ENCODE results near the gene PLXDC2.

PLXDC2 gene

DNA sequence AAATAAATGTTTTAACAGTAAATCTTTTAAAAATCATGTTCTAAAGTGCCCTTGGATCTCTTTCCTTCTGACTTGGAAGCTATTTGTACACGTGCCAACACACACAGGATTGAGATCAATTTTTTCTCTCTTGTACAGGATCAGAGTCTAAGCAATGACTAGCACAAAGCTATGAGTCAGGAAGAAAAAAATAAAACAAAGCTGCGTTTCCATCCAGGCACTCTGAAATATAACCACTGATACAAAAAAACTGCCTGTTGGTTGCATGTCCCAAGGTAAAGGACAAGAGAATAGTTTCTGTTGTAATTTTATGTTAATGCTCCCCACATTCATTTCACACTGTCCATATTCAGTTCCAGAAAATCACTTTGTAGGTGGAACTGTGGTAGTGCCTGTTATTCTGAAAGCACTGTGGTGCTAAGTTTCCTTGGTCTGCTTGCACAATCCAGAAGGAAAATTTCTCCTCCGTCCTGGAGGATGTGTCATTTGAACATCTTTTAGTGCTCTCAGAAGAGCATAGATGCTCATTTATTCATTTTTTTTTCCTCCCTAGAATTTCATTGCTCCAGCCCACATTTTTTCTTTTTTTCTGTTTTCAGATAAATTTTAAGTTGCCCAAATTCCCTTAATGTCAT lies 113.4 kb downstream of the PLXDC2 start:
- no peak for TF ChIP-seq CTCF (IDR thresholded peaks at IDR 0.05; ENCODE audit: control extremely low read depth, extremely low read depth, low read depth, missing control alignments)
- POLR2A ChIA-PET = no interaction called here
- CTCF ChIA-PET = interaction anchor here (0.9 to 1.1 kb wide), 2 partner anchors 10 to 12 kb away, joined by 3 read pairs; no protein-coding TSS in a partner anchor
- no peak for DNase-seq (ENCODE audit: extremely low spot score)

GRCh38 chr10:19930936-19931893 lies 115.0 kb downstream of the PLXDC2 start:
- CTCF ChIA-PET = interaction anchor here (0.8 to 1.6 kb wide), 4 partner anchors 8 to 112 kb away, joined by 3 to 6 read pairs (median 4); no protein-coding TSS in a partner anchor
- no peak for DNase-seq (ENCODE audit: extremely low spot score)
- POLR2A ChIA-PET = no interaction called here
- TF ChIP-seq CTCF (IDR thresholded peaks at IDR 0.05; ENCODE audit: control extremely low read depth, extremely low read depth, low read depth, missing control alignments) = no peak

DNA sequence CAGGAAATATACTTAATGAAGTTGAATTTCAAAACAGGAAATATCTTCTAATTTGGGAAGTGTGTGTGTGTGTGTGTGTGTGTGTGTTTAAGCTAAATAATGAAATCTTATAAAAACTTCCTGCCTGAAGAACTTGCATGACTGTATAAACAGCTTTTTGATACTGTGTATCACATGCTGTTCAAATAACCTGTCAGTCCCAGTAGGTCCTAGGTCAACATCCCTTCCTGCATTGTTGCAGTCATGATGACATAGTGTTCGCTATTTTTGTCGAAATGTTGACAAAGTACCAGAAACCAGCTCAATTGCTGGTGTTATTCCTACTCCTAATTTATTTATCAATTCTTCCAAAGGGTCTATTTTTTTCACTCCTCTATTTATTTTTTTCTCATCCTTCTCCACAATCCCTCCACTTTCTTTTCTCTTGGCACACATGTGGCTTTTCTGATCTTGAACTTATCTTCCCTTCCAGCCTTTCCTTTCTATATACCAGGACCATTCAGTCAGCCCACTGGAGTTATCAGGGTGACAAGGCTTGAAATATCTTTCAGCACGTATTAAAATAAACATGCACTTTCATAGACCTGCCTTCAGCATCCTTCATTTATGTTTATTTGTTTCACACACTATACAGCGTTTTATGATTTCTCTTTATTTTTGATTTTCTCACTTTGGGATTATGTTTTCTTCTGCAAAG lies 115.8 kb downstream of the PLXDC2 start:
- ChIA-PET CTCF (interaction anchor here (0.8 to 1.6 kb wide), 4 partner anchors 9 to 113 kb away, joined by 3 to 6 read pairs (median 4); no protein-coding TSS in a partner anchor), POLR2A (no interaction called here)
- DNase-seq (ENCODE audit: extremely low spot score) = no peak
- TF ChIP-seq CTCF (IDR thresholded peaks at IDR 0.05; ENCODE audit: control extremely low read depth, extremely low read depth, low read depth, missing control alignments) = no peak

DNA sequence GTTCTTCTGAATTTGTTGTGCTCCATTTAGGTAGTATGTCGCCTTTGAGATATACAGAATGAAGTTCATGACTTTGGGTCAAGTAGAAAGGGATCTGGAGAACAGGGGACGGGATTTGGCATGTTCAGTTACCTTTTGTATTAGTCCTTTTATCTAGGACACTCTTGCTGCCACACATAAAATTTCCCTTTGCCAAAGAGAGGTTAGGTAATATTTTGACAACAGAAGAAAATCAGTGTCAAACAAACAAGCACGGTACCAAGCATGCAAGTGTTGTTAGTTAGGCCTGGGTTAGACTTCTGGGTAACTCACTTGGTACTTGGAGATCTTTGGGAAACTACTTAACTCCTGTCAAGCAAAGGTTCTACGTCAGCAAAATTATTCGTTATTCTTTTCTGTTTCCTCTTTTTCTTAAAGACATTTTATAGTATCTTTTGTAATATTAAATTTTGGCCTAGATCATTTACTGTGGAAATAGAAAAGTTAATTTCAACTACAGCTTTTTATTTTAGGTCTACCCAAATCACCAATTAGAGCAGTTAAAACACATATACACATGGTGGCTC lies 116.7 kb downstream of the PLXDC2 start:
- DNase-seq (ENCODE audit: extremely low spot score) = no peak
- ChIA-PET POLR2A (no interaction called here), CTCF (interaction anchor here (1.3 kb wide), 1 partner anchor 8 kb away, joined by 4 read pairs; no protein-coding TSS in a partner anchor)
- TF ChIP-seq CTCF (IDR thresholded peaks at IDR 0.05; ENCODE audit: control extremely low read depth, extremely low read depth, low read depth, missing control alignments) = no peak

DNA sequence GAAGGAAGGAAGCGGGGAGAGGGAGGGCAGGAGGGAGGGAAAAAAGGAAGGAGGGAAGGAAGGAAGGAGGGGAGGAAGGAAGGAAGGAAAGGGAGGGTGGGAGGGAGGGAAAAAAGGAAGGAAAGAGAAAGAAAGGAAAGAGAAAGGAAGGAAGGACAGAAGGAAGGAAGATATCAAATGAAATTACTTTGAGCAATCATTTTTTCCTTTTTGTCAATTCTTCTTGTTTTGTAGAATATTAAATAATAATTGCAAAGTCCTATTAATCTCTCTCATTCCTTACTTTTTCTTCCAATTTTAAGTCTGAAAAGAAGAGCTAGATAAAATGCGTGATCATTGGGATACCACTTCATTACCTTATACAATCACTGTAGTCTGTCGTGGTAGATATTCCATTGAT lies 117.5 kb downstream of the PLXDC2 start:
- DNase-seq (ENCODE audit: extremely low spot score) = no peak
- CTCF ChIA-PET = no interaction called here
- TF ChIP-seq CTCF (IDR thresholded peaks at IDR 0.05; ENCODE audit: control extremely low read depth, extremely low read depth, low read depth, missing control alignments) = no peak
- POLR2A ChIA-PET = no interaction called here

DNA sequence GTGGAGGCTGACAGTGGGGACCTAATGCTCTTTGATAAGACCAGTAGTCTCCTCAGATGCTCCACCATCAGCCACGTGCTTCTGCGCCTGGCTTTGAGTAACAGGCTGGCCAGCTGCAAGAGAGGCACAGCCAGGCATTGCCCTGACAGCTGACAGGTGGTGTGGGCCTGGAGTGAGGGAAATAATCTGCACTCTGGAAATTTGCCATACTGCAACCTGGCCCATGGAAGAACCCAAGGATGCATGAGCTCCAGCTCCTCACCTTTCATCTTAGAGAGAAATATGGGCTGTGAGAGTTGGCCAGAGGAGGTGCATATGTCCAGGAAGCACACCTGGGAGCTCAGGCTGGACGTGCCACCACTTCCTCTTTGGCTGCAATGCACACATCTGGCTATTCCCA lies 118.9 kb downstream of the PLXDC2 start:
- DNase-seq (ENCODE audit: extremely low spot score) = no peak

More for the DNA sequence above, 118.9 kb downstream of the PLXDC2 start:
- ChIA-PET CTCF (no interaction called here), POLR2A (no interaction called here)
- TF ChIP-seq CTCF (IDR thresholded peaks at IDR 0.05; ENCODE audit: control extremely low read depth, extremely low read depth, low read depth, missing control alignments) = no peak

All from GM10248 (cell line).